Medulla oblongata (tissue), 1 donor: ENCODE results near the gene OR1Q1.
"Not testable (repeated sequence)": the region's sequence is repeated elsewhere in the genome, so short reads cannot be mapped to it uniquely, and the experiment has no call there.

Experiments
- DNase-seq: peaks from one replicate; pipeline ENCODE4 v3.0.0-alpha.2; 2015; ENCODE audit errors: extremely low spot score

Gene OR1Q1, protein sequence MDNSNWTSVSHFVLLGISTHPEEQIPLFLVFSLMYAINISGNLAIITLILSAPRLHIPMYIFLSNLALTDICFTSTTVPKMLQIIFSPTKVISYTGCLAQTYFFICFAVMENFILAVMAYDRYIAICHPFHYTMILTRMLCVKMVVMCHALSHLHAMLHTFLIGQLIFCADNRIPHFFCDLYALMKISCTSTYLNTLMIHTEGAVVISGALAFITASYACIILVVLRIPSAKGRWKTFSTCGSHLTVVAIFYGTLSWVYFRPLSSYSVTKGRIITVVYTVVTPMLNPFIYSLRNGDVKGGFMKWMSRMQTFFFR

DNA sequence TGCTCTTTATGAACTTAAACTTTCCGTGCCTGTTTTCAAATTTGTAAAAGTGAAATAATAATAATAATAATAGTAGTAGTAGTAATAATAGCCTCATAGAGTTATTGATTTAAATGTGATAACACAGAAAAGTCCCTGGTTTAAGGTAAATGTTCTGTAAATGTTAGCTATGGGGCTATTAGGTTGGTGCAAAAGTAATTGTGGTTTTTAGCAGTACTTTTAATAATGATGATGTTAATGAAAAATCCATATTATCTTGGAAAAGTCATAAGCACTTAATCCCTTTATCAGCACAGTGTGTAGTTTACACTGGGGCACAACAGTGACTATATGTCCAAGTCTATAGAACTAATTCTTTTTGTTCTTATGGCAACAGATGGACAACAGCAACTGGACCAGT lies at the start of gene OR1Q1:
TSS of gene OR1Q1 (plus strand) at position 377 of the 400 bp plus-strand sequence. CDS start at position 377, 0 bp downstream.
- no peak for DNase-seq

DNA sequence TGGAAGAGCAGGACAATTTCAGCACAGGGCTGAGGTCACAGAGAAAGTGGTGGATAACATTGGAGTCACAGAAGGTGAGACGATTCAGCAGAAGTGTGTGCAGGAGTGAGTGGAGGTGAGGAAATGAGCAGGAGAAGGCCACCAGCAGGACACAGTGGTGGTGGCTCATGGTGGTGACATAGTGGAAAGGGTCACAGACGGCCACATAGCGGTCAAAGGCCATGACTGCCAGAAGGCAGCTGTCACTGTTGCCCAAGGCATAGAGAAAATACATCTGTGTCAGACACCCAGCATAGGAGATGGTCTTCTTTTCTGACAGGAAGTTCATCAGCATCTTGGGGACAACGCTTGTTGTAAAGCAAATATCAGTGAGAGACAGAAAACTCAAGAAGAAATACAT lies 46.6 kb upstream of the OR1Q1 start:
- no peak for DNase-seq

DNA sequence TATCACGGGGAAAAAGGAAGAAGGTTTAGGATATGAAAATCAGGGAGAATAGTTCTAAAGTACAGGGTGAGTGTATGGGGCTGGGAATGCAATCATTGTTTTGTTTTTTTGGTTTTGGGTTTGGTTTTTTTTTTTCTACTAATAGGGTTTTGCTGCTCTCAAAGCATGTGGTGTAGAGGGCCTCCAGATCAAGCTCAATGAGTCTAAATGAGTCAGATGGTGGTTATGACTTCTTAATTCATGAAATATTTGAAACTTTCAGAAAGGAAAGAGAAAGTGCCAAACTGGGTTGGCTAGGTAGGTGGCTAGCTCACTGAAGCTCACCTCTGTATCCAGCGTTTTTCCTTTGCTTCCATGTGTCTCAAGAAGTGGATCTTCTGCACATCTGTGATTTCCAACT lies 42.1 kb upstream of the OR1Q1 start:
- DNase-seq, result no peak

DNA sequence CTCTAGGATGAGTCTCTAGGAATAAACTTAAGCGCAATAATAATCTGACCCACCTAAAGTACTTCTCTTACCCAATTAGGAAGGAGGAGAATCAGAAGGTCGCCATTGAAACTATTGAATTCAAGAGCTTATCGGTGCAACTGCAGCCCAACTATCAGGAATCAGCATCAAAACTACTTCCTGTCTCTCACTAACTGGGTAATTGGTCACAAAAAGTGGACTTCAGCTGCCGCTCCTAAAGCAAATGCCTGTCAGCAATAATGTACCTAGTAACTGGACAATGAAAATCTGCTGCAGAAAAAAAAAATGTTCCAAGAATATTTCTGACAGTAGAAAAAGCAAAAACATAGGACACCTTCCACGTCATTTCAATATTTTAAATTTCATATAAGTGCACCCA lies 34.7 kb upstream of the OR1Q1 start:
- no peak for DNase-seq

DNA sequence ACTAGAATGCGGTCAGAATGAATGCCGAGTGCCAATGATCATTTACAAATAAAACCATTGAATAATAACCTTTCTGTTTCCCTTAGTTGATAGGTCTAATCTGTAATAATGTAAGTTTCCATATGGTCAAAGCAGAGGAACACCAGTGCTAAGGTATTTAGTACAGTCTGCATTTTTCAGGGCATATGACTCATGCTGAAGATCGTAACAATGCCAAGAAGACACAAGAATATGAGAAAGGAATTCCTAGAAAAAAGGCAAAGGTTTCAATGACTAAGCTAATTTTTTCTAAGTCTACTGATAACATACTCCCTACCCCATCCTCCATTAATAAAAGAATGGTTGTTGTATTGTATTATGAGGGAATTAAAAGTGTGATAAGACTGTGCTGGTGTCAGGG lies 34.2 kb upstream of the OR1Q1 start:
- no peak for DNase-seq

DNA sequence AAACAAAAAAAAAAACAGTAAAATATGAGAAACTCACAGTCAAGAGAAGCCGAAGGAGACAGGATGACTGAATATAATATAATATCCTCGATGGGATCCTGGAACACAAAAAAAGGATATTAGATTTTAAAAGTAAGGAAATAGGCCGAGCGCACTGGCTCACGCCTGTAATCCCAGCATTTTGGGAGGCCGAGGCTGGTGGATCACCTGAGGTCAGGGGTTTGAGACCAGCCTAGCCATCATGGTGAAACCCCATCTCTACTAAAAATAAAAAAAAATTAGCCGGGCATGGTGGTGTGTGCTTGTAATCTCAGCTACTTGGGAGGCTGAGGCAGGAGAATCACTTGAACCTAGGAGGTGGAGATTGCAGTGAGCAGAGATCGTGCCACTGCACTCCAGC lies 31.3 kb upstream of the OR1Q1 start, which contains the start of gene OR1L8:
TSS of gene OR1L8 (minus strand) at position 101 of the 400 bp plus-strand sequence. CDS start 14,907 bp downstream, outside the sequence.
- DNase-seq, result not testable (repeated sequence)

DNA sequence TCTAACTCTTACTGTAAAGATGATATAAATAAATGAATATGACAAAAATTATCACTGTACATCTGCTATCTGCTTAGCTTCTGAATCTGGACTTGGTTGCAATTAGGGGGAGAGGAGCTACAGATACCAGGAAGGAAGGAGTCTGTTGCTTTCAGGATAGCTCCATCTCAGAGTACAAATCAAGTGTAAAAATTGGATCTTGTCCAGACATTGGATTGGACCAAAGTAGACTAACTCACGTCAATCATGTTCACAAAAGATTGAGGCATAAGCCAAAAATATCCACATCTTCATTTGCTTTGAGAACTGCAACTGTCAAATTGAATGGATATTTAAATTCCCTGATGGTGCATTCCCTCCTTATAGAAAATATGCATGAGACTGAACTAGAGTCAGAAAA lies 8.8 kb upstream of the OR1Q1 start:
- no peak for DNase-seq

DNA sequence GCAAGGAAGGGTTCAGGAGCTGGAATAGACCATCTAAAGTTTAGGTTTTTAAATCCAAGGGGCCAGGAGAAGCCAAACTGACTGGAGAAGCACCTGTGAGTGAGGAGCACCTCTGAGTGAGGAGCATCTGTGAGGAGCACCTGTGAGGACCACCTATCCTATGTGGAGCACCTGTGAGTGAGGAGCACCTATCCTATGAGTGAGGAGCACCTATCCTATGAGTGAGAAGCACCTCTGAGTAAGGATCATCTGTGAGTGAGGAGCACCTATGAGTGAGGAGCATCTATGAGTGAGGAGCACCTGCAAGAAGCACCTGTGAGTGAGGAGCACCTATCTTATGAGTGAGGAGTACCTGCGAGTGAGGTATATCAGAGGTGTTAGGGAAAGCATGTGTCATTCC lies 8.0 kb upstream of the OR1Q1 start:
- no peak for DNase-seq

DNA sequence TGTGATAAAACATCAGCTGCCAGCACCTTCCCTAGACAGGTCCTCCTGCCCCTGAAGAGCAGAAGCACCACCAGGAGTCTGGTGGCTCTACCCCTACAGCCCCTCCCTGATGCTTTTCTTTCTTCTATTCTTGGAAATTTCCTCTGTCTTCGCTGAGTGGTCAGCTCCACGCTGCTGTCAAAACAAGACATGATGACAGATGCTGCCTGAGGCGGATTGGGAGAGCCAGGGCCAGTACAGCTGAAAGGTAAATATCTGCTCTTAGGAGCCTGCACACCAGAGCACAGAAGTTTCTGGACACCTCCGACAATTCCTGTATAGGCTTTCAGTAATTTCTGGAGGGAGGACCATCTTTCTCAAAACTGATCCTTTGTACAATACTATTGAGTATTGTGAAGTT lies 4.7 kb upstream of the OR1Q1 start:
- DNase-seq, result no peak

DNA sequence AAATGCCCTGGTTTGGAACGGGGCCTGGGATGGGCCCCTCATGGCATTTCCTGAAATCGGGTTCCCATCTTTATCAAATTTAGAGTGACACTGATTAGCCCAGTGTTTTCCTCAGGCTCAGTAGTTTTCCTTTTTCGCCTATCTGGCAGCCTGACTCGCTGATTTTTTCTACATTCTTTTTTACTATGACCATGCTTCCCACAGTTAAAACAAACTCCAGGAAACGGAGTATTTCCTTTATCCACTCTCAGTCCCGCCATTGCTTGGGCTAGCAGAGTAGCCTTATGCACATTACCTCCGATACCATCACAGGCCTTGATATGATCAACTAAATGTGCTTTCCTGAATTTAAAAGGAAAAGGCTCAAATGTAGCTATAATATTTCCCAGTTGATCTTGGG lies 5.5 kb downstream of the OR1Q1 start:
- no peak for DNase-seq

DNA sequence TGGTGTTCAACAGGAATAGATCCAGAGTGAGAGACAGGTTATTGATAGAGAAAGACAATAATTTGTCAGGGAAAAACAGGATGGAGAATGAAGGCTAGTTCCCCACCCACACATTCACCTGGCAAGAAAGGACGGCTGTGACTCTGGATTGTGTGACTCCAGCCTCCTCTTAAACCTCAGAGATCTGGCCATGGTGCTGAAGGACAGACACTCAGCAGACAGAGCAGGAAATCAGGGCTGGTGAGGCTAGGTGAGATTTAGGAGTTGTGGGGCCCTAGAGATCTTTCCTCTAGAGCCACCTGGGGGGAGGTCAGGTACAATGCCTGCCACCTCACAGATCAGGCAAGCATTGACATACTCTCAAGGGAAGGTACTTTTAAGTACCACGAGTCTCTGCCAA lies 27.7 kb downstream of the OR1Q1 start:
- DNase-seq, result no peak

DNA sequence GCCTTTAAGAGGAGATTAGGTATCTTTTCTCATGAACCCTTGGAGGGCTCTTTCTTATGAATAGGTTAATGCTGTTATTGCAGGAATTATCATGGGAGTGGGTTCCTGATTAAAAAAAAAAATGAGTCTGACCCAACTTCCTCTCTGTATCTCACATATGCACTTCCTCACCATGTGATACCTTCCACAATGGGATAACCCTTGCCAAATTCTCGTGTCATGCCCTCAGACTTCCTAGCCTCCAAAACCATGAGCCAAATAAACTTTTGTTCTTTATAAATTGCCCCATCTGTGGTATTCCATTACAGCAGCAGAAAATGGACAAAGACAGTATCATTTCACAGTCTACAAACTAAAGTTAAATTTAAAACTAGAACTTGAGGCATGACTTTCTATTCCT lies 41.8 kb downstream of the OR1Q1 start:
- no peak for DNase-seq

DNA sequence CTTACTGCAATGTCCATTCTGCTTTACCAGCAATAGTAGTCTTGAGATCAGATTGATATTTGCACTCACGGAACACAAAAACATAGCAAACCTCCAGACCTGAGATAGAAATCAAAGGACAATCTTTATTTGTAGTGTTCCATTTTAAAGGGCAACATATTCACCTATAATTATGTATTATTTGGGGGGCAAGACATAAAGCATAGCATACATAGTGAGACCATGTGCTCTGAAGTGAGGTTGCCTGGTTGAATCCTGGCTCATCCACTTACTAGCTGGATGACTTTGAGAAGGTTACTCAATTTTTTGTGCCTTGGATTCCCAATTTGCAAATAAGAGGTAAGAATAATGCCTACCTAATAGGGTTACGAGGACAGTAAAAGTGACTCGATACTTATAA lies 43.0 kb downstream of the OR1Q1 start, which contains the start of gene OR1B1:
TSS of gene OR1B1 (minus strand) at position 101 of the 400 bp plus-strand sequence.
- DNase-seq, result no peak

DNA sequence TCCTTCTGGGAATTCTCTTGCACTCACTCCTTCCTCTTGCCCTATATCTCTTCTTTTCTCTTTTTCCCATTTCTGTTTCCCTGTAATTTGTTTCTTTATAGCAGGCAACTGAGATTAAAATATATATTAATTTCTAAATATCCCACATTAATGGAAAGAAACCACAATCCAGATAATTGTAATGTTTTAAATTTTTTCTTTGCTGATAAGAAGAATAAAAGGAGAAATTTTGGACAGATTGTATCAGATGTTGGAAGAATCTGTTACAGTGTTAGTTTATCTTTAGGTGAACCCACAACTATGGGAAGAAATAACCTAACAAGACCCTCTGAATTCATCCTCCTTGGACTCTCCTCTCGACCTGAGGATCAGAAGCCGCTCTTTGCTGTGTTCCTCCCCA lies 46.9 kb downstream of the OR1Q1 start, which contains the start of gene OR1L1:
TSS of gene OR1L1 (plus strand) at position 301 of the 400 bp plus-strand sequence. CDS start at position 301, 0 bp downstream.
- DNase-seq, result no peak
